ENCODE results near the gene TEP1.

The TEP1 gene

DNA sequence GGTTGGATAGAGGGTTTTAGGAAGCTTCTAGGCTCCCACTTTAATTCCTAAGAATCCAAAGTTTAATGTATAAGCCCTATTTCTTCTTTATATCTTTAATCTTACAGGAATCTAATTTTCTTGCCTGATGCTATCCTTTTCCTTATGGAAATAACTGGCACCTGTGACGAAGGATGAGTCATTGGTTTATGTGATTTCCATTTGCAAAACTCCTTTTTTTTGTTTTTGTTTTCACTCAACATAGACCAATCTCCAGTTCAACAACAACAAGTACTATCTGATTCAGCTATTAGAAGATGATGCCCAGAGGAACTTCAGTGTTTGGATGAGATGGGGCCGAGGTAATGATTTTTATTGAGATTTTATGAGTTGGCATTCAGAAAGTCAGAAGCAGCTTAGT, 63.0 kb downstream of the TEP1 start:
- H3K4me3 ChIP-seq (ENCODE audit: low read depth, low read length), result no peak overlapping the region
- H3K27me3 ChIP-seq (ENCODE audit: insufficient read depth, low read length), result no peaks in the 10 kb centered on the region
- no peak for DNase-seq
- H2AK5ac ChIP-seq (ENCODE audit: low read length), result no peak overlapping the region
- H3K18ac ChIP-seq (ENCODE audit: low read length), result no peak overlapping the region
- no CpG with 5 or more reads among the region's 2 CpGs for WGBS (ENCODE audit: extremely low coverage, insufficient coverage, insufficient read length)
- H3K14ac ChIP-seq (ENCODE audit: low read length), result no peak overlapping the region
- no peak overlapping the region for H2AFZ ChIP-seq (ENCODE audit: insufficient read depth, low read length, poor library complexity)
- no peak overlapping the region for H2BK5ac ChIP-seq (ENCODE audit: low read depth, low read length, poor library complexity)
- no peak overlapping the region for H4K8ac ChIP-seq (ENCODE audit: low read depth, low read length)
- H3K4me2 ChIP-seq (ENCODE audit: low read length), result no peak overlapping the region
- H3K9ac ChIP-seq (ENCODE audit: low read length), result no peak overlapping the region
- H3K9me3 ChIP-seq (ENCODE audit: insufficient read depth, low read depth, low read length), result no peaks in the 10 kb centered on the region
- H3K4ac ChIP-seq (ENCODE audit: low read depth, low read length), result no peak overlapping the region
- H3K79me1 ChIP-seq (ENCODE audit: low read length), result no peaks in the 10 kb centered on the region
- no peaks in the 10 kb centered on the region for H3K4me1 ChIP-seq (ENCODE audit: control insufficient read depth in 1 of 2, insufficient read depth in 2 of 2, low read length in 2 of 2)
- H4K12ac ChIP-seq (ENCODE audit: low read depth, low read length), result no peak overlapping the region
- H3K27ac ChIP-seq (ENCODE audit: low read depth, low read length), result no peak overlapping the region
- H3K36me3 ChIP-seq (ENCODE audit: control insufficient read depth in 1 of 2, insufficient read depth in 2 of 2, low read length in 2 of 2), result peaks cover 35 to 51% of the 10 kb centered on the region in 2 experiments
- no peak overlapping the region for H2BK120ac ChIP-seq (ENCODE audit: insufficient read depth, low read length, poor library complexity)
- H4K91ac ChIP-seq (ENCODE audit: low read depth, low read length), result no peak overlapping the region
- H3K23ac ChIP-seq (ENCODE audit: low read length), result no peak overlapping the region
- H2BK12ac ChIP-seq (ENCODE audit: low read length), result no peak overlapping the region
- H3K79me2 ChIP-seq (ENCODE audit: control insufficient read depth, insufficient read depth, low read length, poor library complexity), result no peaks in the 10 kb centered on the region

DNA sequence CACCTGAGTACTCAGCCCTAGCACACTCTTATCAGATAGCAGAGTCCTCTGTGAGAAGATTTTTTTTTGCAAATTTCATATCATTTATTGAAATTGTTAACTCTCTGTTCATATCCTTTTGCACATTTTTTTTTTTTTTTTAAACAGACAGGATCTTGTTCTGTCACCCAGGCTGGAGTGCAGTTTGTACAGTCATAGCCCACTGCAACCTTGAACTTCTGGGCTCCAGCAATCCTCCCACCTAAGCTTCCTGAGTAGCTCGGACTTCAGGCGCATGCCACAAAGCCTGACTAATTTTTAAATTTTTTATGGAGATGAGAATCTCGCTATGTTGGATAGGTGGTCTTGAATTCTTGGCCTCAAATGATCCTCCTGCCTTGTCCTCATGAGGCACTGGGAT, 65.6 kb downstream of the TEP1 start:
- no CpG with 5 or more reads among the region's 3 CpGs for WGBS (ENCODE audit: extremely low coverage, insufficient coverage, insufficient read length)
- Histone ChIP-seq H2BK5ac (ENCODE audit: low read depth, low read length, poor library complexity) (no peak overlapping the region), H3K9me3 (ENCODE audit: insufficient read depth, low read depth, low read length) (no peaks in the 10 kb centered on the region), H4K91ac (ENCODE audit: low read depth, low read length) (no peak overlapping the region), H3K36me3 (ENCODE audit: control insufficient read depth in 1 of 2, insufficient read depth in 2 of 2, low read length in 2 of 2) (peaks cover 24 to 42% of the 10 kb centered on the region in 2 experiments), H3K4me1 (ENCODE audit: control insufficient read depth in 1 of 2, insufficient read depth in 2 of 2, low read length in 2 of 2) (no peaks in the 10 kb centered on the region), H2BK120ac (ENCODE audit: insufficient read depth, low read length, poor library complexity) (no peak overlapping the region), H3K4ac (ENCODE audit: low read depth, low read length) (no peak overlapping the region), H3K9ac (ENCODE audit: low read length) (no peak overlapping the region), H3K27me3 (ENCODE audit: insufficient read depth, low read length) (no peaks in the 10 kb centered on the region), H3K18ac (ENCODE audit: low read length) (no peak overlapping the region), H3K4me3 (ENCODE audit: low read depth, low read length) (no peak overlapping the region), H3K27ac (ENCODE audit: low read depth, low read length) (no peak overlapping the region), H2BK12ac (ENCODE audit: low read length) (no peak overlapping the region), H3K23ac (ENCODE audit: low read length) (no peak overlapping the region), H4K8ac (ENCODE audit: low read depth, low read length) (no peak overlapping the region), H3K4me2 (ENCODE audit: low read length) (no peak overlapping the region), H2AK5ac (ENCODE audit: low read length) (no peak overlapping the region), H2AFZ (ENCODE audit: insufficient read depth, low read length, poor library complexity) (no peak overlapping the region), H4K12ac (ENCODE audit: low read depth, low read length) (no peak overlapping the region), H3K79me1 (ENCODE audit: low read length) (peaks cover 3% of the 10 kb centered on the region), H3K79me2 (ENCODE audit: control insufficient read depth, insufficient read depth, low read length, poor library complexity) (no peaks in the 10 kb centered on the region), H3K14ac (ENCODE audit: low read length) (no peak overlapping the region)
- no peak for DNase-seq

DNA sequence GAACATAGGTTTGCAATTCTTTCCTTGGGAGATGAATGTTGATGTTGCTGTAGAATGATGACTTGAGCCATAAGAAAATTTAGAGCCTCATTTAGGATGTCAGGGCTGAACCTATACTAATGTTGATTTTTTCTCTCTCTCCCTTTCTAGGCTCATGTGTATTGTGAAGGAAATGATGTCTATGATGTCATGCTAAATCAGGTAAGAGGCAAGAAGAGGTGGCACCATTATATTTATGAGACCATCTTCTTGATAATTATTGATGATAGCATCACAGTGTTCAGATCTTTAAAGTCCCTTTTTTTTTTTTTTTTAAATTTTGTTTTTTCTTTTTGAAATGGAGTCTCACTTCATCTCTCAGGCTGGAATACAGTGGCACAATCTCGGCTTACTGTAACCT, 66.6 kb downstream of the TEP1 start:
- peaks cover 20 to 35% of the 10 kb centered on the region in 2 experiments for H3K36me3 ChIP-seq (ENCODE audit: control insufficient read depth in 1 of 2, insufficient read depth in 2 of 2, low read length in 2 of 2)
- H2AFZ ChIP-seq (ENCODE audit: insufficient read depth, low read length, poor library complexity), result no peak overlapping the region
- DNase-seq, result no peak
- H3K4me2 ChIP-seq (ENCODE audit: low read length), result no peak overlapping the region
- no peaks in the 10 kb centered on the region for H3K4me1 ChIP-seq (ENCODE audit: control insufficient read depth in 1 of 2, insufficient read depth in 2 of 2, low read length in 2 of 2)
- no CpG with 5 or more reads among the region's 1 CpG for WGBS (ENCODE audit: extremely low coverage, insufficient coverage, insufficient read length)
- H3K27me3 ChIP-seq (ENCODE audit: insufficient read depth, low read length), result no peaks in the 10 kb centered on the region
- H2AK5ac ChIP-seq (ENCODE audit: low read length), result no peak overlapping the region
- H3K9me3 ChIP-seq (ENCODE audit: insufficient read depth, low read depth, low read length), result no peaks in the 10 kb centered on the region
- no peak overlapping the region for H3K27ac ChIP-seq (ENCODE audit: low read depth, low read length)
- no peak overlapping the region for H2BK5ac ChIP-seq (ENCODE audit: low read depth, low read length, poor library complexity)
- H3K18ac ChIP-seq (ENCODE audit: low read length), result no peak overlapping the region
- H3K4ac ChIP-seq (ENCODE audit: low read depth, low read length), result no peak overlapping the region
- H2BK120ac ChIP-seq (ENCODE audit: insufficient read depth, low read length, poor library complexity), result no peak overlapping the region
- no peak overlapping the region for H3K14ac ChIP-seq (ENCODE audit: low read length)
- H4K12ac ChIP-seq (ENCODE audit: low read depth, low read length), result no peak overlapping the region
- no peak overlapping the region for H4K91ac ChIP-seq (ENCODE audit: low read depth, low read length)
- H3K79me2 ChIP-seq (ENCODE audit: control insufficient read depth, insufficient read depth, low read length, poor library complexity), result no peaks in the 10 kb centered on the region
- H3K9ac ChIP-seq (ENCODE audit: low read length), result no peak overlapping the region
- H3K79me1 ChIP-seq (ENCODE audit: low read length), result peaks cover 5% of the 10 kb centered on the region
- H4K8ac ChIP-seq (ENCODE audit: low read depth, low read length), result no peak overlapping the region
- no peak overlapping the region for H2BK12ac ChIP-seq (ENCODE audit: low read length)
- no peak overlapping the region for H3K4me3 ChIP-seq (ENCODE audit: low read depth, low read length)
- H3K23ac ChIP-seq (ENCODE audit: low read length), result no peak overlapping the region

DNA sequence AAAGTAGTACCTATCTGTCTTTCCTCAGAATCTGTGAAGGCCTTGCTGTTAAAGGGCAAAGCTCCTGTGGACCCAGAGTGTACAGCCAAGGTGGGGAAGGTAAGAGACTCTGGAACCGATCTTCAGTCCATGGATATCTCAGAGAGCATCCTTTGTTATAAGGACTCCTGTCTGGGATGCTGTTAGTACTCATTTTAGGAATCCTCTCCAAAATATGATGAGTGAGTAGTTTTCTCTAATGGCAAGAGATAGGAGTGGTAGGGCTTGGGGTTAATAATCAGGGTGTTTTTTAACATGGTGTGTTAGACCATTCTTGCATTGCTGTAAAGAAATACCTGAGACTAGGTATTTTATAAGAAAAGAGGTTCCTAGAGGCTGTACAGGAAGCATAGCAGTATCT, 67.9 kb downstream of the TEP1 start:
- H3K4me1 ChIP-seq (ENCODE audit: control insufficient read depth in 1 of 2, insufficient read depth in 2 of 2, low read length in 2 of 2), result no peaks in the 10 kb centered on the region
- no peak overlapping the region for H3K14ac ChIP-seq (ENCODE audit: low read length)
- H3K36me3 ChIP-seq (ENCODE audit: control insufficient read depth in 1 of 2, insufficient read depth in 2 of 2, low read length in 2 of 2), result peaks cover 18 to 30% of the 10 kb centered on the region in 2 experiments
- no peak overlapping the region for H2BK12ac ChIP-seq (ENCODE audit: low read length)
- no peaks in the 10 kb centered on the region for H3K27me3 ChIP-seq (ENCODE audit: insufficient read depth, low read length)
- no peak overlapping the region for H3K18ac ChIP-seq (ENCODE audit: low read length)
- H2BK120ac ChIP-seq (ENCODE audit: insufficient read depth, low read length, poor library complexity), result no peak overlapping the region
- H2AK5ac ChIP-seq (ENCODE audit: low read length), result no peak overlapping the region
- WGBS (ENCODE audit: extremely low coverage, insufficient coverage, insufficient read length), result no CpG with 5 or more reads among the region's 1 CpG
- no peak overlapping the region for H3K4ac ChIP-seq (ENCODE audit: low read depth, low read length)
- H2AFZ ChIP-seq (ENCODE audit: insufficient read depth, low read length, poor library complexity), result no peak overlapping the region
- no peaks in the 10 kb centered on the region for H3K79me2 ChIP-seq (ENCODE audit: control insufficient read depth, insufficient read depth, low read length, poor library complexity)
- H3K4me3 ChIP-seq (ENCODE audit: low read depth, low read length), result no peak overlapping the region
- no peak overlapping the region for H3K4me2 ChIP-seq (ENCODE audit: low read length)
- H3K23ac ChIP-seq (ENCODE audit: low read length), result no peak overlapping the region
- H4K91ac ChIP-seq (ENCODE audit: low read depth, low read length), result no peak overlapping the region
- H3K27ac ChIP-seq (ENCODE audit: low read depth, low read length), result no peak overlapping the region
- H3K9ac ChIP-seq (ENCODE audit: low read length), result no peak overlapping the region
- no peaks in the 10 kb centered on the region for H3K9me3 ChIP-seq (ENCODE audit: insufficient read depth, low read depth, low read length)
- peaks cover 5% of the 10 kb centered on the region for H3K79me1 ChIP-seq (ENCODE audit: low read length)
- DNase-seq, result no peak
- no peak overlapping the region for H2BK5ac ChIP-seq (ENCODE audit: low read depth, low read length, poor library complexity)
- H4K8ac ChIP-seq (ENCODE audit: low read depth, low read length), result no peak overlapping the region
- H4K12ac ChIP-seq (ENCODE audit: low read depth, low read length), result no peak overlapping the region
